ENCODE data around the gene GAB2. TPM values are rescaled to one million over a fixed set of nuclear protein-coding genes. Genes with fewer than 3 reads are reported as not detected.

Gene GAB2
- total RNA-seq, 2 experiments from 2014 or later, result 10.7 to 11.9 TPM

- H3K27me3 Mint-ChIP-seq, result no peaks in the 10 kb centered on the region
- no peaks in the 10 kb centered on the region for H3K9me3 Mint-ChIP-seq
- no peaks in the 10 kb centered on the region for H3K27me3 ChIP-seq (ENCODE audit: control insufficient read depth in 1 of 2, insufficient read depth in 2 of 2, low read length in 2 of 2)
- no peak overlapping the region for H3K4me3 ChIP-seq (ENCODE audit: low read length)
- no peak for ATAC-seq (ENCODE audit: poor library complexity)
- no peak overlapping the region for H3K4me3 Mint-ChIP-seq
- peaks cover 0 to 4% of the 10 kb centered on the region in 2 experiments for H3K9me3 ChIP-seq (ENCODE audit: control insufficient read depth in 1 of 2, insufficient read depth in 1 of 2, low read length in 2 of 2)
- no peak for DNase-seq
- no peaks in the 10 kb centered on the region for H3K4me1 Mint-ChIP-seq (ENCODE audit: low read depth)
- ChIA-PET POLR2A (no interaction called here), CTCF (no interaction called here)
- H3K27ac ChIP-seq (ENCODE audit: low read depth in 1 of 2, low read length in 2 of 2), result no peak overlapping the region
- H3K36me3 Mint-ChIP-seq (ENCODE audit: low read depth), result no peaks in the 10 kb centered on the region
- H3K27ac Mint-ChIP-seq, result no peak overlapping the region
- intact Hi-C loops (cut with DNase I, micrococcal nuclease), result no loop called here
- no peaks in the 10 kb centered on the region for H3K4me1 ChIP-seq (ENCODE audit: insufficient read depth, low read length)
- H3K36me3 ChIP-seq (ENCODE audit: insufficient read depth, low read length), result no peaks in the 10 kb centered on the region
- no peak for TF ChIP-seq CTCF (IDR thresholded peaks at IDR 0.05)
Observed at GRCh38 chr11:78372114-78372768, 45.4 kb downstream of the GAB2 start.

DNA sequence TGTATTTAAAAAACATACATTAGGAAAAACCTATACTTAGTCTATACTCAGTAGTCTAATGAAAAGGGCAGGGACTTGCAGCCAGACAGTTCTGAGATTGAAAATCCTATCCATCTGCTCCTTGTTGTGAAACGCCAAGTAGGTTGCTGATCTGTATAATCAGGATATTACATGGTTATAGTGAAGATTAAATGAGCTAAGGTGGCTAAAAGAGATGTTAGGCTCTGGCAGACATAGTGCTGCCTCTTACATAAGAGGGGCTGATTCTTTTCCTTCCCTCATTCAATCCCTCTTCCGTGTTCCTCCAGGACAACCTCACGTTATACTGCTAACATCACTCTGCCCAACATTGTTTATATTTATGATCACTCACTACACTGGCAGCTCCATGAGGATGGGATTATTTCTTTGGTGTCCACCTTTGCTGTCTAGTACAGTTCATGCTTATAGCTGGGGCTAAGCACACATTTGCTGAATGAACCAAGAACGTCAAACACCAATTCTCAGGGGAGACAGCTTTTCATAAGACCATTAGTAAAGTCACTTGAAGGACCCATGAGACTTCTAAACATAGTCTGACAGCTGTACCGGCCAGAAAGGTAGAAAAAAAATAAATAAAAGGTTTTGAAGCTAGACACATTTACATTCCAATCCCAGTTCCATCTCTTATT, 46.3 kb downstream of the GAB2 start:
- no peaks in the 10 kb centered on the region for H3K36me3 ChIP-seq (ENCODE audit: insufficient read depth, low read length)
- Mint-ChIP-seq H3K9me3 (no peaks in the 10 kb centered on the region), H3K36me3 (ENCODE audit: low read depth) (no peaks in the 10 kb centered on the region), H3K4me3 (no peak overlapping the region), H3K27me3 (no peaks in the 10 kb centered on the region), H3K4me1 (ENCODE audit: low read depth) (no peaks in the 10 kb centered on the region), H3K27ac (no peak overlapping the region)
- DNase-seq (no peak), ATAC-seq (ENCODE audit: poor library complexity) (no peak)
- intact Hi-C loops (cut with DNase I, micrococcal nuclease), result no loop called here
- no peaks in the 10 kb centered on the region for H3K27me3 ChIP-seq (ENCODE audit: control insufficient read depth in 1 of 2, insufficient read depth in 2 of 2, low read length in 2 of 2)
- no peak for TF ChIP-seq CTCF (IDR thresholded peaks at IDR 0.05)
- H3K4me1 ChIP-seq (ENCODE audit: insufficient read depth, low read length), result no peaks in the 10 kb centered on the region
- ChIA-PET CTCF (no interaction called here), POLR2A (no interaction called here)
- H3K27ac ChIP-seq (ENCODE audit: low read depth in 1 of 2, low read length in 2 of 2), result no peak overlapping the region
- H3K4me3 ChIP-seq (ENCODE audit: low read length), result no peak overlapping the region
- no peaks in the 10 kb centered on the region for H3K9me3 ChIP-seq (ENCODE audit: control insufficient read depth in 1 of 2, insufficient read depth in 1 of 2, low read length in 2 of 2)

GRCh38 chr11:78370406-78371172, 47.0 kb downstream of the GAB2 start:
- H3K4me1 Mint-ChIP-seq (ENCODE audit: low read depth), result no peaks in the 10 kb centered on the region
- no peaks in the 10 kb centered on the region for H3K9me3 ChIP-seq (ENCODE audit: control insufficient read depth in 1 of 2, insufficient read depth in 1 of 2, low read length in 2 of 2)
- no peak overlapping the region for H3K27ac ChIP-seq (ENCODE audit: low read depth in 1 of 2, low read length in 2 of 2)
- H3K9me3 Mint-ChIP-seq, result no peaks in the 10 kb centered on the region
- no peaks in the 10 kb centered on the region for H3K27me3 ChIP-seq (ENCODE audit: control insufficient read depth in 1 of 2, insufficient read depth in 2 of 2, low read length in 2 of 2)
- DNase-seq, result no peak
- no peaks in the 10 kb centered on the region for H3K4me1 ChIP-seq (ENCODE audit: insufficient read depth, low read length)
- TF ChIP-seq CTCF (IDR thresholded peaks at IDR 0.05), result no peak
- POLR2A ChIA-PET, result no interaction called here
- no peak overlapping the region for H3K4me3 ChIP-seq (ENCODE audit: low read length)
- ATAC-seq (ENCODE audit: poor library complexity), result no peak
- no peaks in the 10 kb centered on the region for H3K36me3 Mint-ChIP-seq (ENCODE audit: low read depth)
- H3K36me3 ChIP-seq (ENCODE audit: insufficient read depth, low read length), result no peaks in the 10 kb centered on the region
- no peaks in the 10 kb centered on the region for H3K27me3 Mint-ChIP-seq
- H3K4me3 Mint-ChIP-seq, result no peak overlapping the region
- intact Hi-C loops (cut with DNase I, micrococcal nuclease), result no loop called here
- H3K27ac Mint-ChIP-seq, result no peak overlapping the region
- CTCF ChIA-PET, result no interaction called here

Measured in CD4-positive, alpha-beta T cell (primary cell).